Measurements from ENCODE around the gene FGGY.

DNA sequence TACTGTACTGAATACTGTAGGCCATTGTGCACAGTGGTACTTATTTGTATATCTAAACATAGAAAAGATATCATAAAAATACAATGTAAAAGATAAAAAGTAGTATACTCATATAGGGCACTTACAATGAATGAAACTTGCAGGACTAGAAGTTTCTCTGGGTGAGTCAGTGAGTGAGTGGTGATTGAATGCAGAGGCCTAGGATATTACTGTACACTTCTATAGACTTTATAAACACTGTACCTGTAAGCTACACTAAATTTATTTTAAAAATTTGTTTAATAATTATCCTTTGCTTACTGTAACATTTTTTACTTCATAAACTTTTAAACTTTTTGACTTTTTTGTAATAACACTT, 82.5 kb downstream of the FGGY start:
- TF ChIP-seq POLR2AphosphoS5 (IDR thresholded peaks at IDR 0.05; ENCODE audit: borderline replicate concordance, low read depth, low read length) (no peak), EZH2 (IDR thresholded peaks at IDR 0.05) (no peak)
